Renal pelvis (tissue), 4 donors: ENCODE measurements around the gene GFPT2. TPM values are rescaled to one million over a fixed set of nuclear protein-coding genes. Genes with fewer than 3 reads are reported as not detected.
"Not testable (repeated sequence)": the region's sequence is repeated elsewhere in the genome, so short reads cannot be mapped to it uniquely, and the experiment has no call there.

ENCODE experiments used
- DNase-seq: peaks from one replicate; pipeline ENCODE4 v3.0.0-alpha.2; 2013
- polyA plus RNA-seq, 3 donors: library from polyadenylated mRNA; unstranded; fragments of 120-200 nt; gene quantifications; one replicate each; pipeline ENCODE4 v1.2.1, GENCODE V29; 2013; ENCODE audit not compliant: insufficient read length in 3 of 3

GFPT2 gene
- polyA plus RNA-seq, 3 donors, result 3.8 to 4.6 (median 4.4) TPM

DNA sequence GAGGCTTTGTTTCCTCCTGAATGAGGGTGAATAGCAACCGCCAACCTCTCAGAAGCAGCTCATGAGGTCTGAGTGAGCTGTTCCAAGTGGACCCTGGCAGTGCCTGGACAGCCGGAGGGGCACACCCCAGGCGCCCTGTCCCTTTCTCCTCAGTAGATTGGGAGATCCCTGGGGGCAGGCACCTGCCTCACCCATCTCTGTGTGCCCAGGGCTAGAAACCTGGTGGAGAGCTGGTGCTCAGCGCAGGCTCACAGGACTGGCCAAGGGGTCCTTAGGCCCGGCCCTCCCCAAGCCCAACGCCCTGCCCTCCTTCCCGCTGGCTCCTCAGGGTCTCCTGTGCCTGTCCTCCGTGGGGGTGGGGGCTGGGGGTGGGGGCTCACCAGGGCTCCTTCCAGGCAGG lies 46.3 kb downstream of the GFPT2 start:
- no peak for DNase-seq

DNA sequence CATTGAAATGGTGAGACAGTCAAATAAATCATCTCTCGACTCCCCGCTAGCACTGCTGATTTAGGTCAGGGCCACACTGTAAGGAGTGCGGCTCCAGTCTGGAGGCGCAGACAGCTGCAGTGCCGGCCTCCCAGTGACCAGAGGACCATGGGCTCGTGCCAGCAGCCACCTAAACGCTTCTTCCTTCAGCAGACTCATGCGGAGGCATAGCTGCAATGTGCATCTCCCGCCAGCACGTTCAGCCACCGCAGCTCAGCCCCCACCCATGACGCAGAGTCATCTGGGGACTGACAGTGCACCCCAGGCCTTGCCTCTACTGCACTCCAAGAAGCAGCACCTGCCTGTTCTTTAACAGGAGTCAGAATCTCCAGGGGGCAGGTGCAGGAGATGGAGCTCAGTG lies 47.7 kb downstream of the GFPT2 start:
- DNase-seq, result no peak

DNA sequence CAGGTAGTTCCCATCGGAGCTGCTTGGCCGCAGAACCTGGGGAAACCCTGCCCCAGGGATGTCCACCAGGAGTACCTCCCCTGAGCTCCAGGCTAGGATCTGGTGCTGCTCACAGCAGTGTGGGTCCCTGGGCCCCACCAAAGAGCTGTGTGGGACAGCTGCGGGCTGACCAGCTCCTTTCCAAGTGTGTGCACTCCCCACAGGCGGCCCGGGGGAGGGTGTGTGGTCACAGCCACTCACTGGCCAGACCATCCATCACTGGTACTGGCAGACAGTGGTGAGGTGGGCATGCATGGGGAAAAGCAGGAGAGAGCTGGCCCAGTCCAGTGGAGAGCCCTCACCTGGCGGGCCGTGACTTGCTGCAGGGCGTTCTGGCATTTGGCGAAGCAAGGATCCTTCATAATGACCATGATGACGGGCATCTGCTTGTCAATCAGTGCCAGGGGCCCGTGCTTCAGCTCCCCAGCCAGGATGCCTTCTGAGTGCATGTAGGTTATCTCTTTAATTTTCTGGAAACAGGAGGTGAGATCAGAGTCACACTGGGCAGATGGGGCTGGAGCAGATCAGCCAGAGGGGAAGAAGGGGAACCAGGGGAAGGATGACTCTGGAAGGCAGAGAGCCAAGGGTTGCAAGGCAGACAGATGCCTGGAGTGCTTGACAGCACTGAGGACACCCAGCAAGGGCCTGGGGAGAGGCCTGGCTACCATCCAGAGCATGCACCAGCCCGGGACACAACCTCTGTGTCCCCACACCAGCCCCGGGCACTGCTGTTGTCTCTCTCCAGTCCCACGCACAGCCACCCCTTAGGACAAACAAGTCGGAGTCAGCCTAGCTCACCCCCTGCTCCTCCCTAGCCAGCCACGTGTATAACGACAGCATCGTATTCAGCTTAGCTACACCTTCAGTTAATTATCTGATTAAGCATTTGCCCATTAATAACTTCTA lies 48.4 kb downstream of the GFPT2 start:
- no peak for DNase-seq

DNA sequence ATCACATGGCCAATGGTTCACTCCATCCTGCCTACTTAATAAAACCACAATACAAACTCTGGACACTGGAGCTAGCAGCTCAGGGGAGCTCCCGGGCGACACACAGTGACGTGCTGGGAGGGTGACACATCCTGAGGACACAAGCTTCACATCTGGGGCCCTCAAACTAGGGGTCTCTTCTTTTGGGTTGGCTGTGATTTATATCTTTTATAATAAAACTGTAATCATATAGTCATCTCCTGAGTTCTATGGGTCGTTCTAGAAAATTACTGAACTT lies 49.2 kb downstream of the GFPT2 start:
- DNase-seq, result no peak

DNA sequence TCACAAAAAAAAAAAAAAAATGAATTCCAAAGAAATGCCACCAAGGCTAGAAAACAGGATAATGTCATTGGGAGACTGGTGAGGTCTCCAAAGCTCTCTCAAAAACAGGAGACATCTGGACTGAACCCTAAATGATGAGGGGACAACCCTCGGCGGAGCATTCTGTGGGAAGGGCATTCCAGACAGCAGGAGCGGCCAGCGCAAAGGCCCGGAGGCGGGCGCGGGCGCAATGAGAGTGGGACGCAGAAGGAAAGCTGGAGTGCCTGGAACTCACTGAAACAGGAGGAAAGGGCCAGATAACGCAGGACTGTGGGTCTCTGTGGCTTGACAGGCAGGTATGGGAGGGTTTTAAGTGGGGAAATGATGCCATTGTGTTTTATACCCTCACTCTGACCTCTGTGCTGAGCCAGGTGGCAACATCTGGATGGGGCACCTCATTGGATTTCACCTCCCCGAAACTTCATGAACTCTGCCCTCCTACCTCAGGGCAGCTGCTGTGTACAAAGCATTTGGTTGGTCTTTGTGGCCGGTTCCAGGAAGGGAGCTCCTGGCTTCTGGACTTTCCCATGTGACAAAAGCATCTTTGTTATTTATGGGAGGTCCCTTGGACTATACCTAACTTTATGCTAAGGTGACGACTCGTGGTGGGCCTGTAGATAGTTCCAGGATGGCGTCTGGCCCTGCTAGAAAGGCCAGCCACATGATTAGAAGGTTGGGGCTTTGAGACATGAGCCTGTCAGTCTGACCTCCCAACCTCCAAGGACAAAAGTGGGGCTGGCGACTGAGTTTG lies 49.7 kb downstream of the GFPT2 start:
- no peak for DNase-seq

DNA sequence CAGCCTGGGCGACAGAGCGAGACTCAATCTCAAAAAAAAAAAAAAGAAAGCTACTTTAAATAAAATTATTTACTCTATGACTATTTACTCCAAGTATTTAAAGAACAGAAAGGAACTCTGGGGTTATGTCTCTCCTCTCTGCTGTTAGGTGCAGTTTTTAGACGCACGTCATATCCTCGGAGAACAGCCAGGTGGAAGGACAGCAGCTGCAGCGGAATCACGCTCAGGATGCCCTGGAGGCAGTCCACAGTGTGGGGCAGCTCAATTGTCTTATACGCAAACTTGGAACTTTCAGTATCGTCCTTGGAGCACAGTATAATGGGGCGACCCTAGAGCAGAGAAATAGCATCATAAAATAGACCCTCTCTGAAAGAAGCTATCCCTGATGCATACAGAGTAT lies 50.9 kb downstream of the GFPT2 start:
- no peak for DNase-seq

DNA sequence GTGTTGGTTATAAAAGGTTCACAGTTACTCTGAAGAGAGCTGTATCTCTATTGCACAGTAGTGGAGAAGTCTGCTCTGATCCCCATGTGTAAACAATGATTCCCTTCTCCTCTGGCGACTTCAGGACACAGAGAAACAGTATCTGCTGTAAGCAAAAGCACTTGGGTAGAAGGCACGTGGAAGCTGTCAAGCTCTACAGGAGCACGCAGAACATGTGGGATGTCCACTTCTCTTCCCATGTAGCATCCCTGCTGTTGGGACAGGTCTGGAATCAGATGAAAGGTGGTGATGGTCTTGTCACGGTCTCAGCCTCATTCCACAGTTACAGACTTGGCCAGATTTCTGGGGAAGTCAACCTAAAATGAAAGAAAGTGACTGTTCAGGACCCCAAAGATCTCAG lies 51.9 kb downstream of the GFPT2 start:
- no peak for DNase-seq

DNA sequence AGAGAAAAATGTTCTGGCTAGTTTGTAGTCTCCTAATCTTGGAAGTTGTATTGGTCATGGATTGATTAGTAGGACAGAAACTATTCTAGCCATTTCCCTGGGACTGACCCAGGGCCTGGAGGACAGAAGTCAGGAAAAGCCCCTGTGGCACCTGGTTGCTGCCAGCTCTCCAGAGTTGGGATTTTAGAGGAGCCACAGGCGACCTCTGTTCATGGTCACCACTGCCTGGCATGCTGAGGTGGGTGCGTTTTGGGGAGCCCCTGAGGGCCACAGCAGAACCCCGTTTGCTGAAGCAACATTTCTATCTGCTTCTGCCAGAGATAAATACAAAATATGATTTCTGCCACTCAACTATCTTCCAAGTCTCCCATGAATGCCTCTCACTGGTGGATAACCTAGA lies 53.6 kb downstream of the GFPT2 start:
- no peak for DNase-seq

DNA sequence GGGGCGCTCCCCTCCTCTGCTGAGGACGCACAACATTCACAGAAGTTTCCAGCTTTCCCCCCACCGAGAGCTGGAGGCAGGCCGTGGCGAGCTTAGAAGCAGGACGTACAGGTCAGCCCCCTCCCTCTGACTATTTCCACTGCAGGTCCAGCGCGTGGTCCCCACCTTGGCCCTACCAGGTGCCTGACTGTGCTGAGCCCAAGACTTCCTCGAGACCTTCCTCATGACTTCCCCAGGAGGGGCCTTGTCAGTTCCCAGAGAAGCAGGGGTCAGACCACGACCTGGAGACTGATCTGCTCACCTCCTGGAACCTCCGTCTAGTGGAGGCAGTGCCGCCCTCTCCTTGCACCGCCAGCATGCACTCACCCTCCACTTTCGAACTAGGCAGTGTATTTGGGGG lies 54.1 kb downstream of the GFPT2 start:
- DNase-seq, result not testable (repeated sequence)

DNA sequence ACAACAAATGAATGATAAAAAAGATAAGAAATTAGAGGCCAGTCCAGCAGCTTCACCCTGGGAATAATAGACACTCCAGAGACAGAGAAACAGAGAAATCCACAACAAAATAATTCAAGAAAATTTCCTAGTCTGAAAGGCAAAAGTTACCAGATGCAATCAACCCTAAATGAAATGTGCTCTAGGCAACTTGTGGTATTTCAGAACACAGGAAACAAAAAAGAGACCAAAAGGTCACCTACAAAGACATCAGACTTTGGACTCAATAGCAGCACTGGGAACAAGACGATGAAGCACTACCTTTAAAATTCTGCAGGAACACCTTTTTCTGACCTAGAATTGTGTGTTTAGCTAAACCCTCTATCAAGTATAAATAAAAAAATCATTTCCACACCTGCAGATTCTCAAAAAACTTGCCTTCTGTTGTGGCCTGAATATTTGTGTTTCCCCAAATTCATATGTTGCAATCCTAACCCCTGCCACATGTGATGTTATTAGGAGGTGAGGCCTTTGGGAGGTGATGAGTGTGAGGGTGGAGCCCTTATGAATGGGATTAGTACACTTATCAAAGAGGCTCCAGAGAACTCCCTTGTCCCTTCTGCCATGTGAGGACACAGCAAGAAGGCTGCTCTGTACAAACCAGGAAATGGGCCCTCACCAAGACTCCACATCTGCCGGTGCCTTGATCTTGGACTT lies 55.4 kb downstream of the GFPT2 start:
- no peak for DNase-seq

DNA sequence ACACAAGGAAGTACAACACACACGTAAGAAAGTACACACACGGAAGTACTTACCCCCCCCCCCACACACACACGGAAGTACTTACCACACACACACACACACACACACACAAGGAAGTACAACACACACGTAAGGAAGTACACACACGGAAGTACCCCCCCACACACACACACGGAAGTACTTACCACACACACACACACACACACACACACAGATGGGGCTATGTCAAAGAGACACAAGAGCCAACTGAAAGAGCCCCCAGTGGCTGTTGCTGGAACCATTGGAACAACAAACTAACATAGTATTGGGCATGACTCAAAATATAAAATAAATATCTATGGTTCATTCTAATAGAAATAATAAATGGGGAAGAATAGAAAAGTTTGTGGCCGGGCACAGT lies 56.4 kb downstream of the GFPT2 start:
- DNase-seq, result no peak

DNA sequence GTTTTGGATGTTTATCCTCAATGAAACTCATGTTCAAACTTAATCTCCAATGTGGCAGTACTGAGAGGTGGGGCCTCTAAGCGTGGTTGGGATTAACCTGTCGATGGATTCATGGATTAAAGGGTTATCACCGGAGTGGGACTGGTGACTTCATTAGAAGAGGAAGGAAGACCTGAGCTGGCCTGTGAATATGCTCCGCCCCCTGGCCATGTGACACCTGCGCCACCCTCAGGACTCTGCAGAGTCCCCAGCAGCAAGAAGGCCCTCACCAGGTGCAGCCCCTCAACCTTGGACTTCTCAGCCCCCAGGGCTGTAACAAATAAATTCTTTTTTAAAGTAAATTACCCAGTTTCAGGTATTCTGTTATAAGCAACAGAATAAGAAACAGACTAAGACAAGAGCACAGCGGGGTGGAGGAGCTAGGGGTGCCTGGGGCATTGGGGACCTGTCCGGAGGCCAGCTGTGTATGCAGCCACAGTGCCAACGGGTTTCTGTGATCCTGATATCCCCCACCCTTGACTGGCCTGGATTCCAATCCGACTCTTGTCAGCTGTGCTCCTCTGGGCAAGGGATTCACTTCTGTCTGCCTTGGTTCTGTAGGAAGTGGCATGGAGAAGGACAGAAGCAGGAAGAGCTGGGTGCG lies 58.1 kb downstream of the GFPT2 start:
- no peak for DNase-seq

DNA sequence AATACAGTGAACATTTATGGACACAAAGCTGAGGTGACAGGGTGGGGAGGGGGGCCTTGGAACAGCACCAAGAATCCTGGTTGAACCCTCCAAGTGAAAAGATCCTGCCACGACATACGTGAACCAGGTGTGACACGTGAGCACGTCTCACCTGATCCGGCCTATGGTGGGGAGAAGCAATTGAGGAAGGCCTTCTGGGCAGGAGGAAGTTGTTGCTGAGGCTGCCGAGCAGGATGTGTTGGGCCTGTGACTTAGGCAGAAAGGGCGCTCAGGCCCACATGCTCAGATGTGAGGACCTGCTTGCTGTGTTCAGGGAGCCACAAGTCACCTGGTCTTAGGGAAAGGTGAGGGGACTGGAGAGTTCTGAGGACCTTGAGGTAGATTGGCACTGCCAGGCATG lies 58.7 kb downstream of the GFPT2 start:
- DNase-seq, result no peak

DNA sequence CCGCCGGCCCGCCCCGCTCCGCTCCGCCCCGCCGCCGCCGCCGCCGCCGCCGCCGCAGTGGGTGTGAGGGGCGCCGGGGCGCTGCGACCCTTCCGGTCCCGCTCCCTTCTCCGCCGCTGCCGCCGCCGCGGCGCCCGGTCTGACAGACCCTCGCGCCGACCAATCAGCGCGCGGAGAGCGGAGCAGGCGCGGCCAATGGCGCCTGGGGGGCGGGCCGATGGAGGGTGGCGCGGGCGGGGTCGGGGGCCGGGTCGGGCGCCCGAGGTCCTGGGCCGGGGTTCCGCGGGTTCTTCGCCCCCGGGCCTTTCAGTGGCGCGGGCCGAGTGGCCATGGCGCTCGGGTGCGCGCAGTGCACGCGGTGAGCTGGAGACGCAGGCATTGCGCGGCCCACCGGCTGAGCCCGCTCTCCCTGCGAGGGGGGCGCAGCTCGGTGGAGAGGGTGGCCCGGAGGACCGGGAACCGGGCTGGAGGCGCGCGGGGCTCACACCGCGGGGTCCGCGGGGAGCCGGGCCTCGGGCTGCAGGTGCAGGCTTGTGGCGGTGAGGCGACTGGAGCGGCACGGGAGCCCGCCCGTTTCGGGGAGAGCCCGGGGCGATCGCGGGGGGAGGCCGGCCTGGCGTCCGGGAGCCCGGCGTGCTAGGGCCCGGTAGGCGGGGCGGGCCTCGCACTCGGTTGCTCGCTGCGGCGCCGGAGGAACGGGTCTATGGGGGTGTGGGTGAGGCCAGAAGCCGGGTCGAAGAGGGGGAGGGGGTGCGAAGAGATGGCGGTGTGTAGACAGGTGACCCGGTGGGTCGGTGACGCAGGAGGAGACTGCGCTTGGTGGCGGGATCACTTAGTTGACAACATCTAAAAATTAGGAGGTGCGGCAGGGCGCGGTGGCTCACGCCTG lies 60.9 kb downstream of the GFPT2 start, which contains the start of gene MAPK9:
MAPK9 (minus strand) TSS at position 141 of the 889 bp plus-strand sequence. CDS start 11,522 bp downstream, outside the sequence.
- DNase-seq, result peak; percentile 88

DNA sequence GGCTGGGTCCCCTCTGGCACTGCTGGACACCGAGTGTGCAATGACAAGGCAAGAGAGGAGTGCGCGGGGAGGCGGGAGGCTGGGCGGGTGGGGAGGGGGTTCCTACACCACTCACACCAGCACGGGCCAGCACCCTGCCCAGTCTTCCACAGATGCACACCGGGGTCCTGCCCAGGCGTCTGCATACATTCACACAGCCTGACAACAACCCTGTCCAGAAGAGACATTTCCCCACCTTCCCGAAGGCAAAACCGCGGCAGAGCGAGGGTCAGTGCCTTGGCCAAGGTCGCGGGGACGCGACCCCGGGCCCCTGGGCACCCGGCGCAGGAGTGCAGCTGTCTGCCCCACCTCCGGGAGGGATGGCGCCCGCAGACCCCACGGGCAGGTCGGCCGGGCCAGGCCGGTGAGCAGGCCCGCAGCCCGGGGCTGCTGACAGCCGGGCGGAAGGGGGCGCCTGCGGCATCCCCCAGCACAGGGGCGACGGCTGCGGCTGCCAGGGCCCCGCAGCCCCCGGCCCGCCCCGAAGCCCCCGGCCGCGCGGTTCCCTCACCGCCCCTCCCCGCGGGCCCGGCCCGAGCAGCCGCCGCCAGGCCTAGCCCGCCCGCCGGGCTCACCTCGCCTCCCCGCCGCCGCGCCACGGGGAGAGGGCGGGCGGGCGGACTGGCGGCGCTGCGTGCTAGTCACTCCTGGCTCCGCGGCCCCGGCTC lies 61.7 kb downstream of the GFPT2 start:
- no peak for DNase-seq

DNA sequence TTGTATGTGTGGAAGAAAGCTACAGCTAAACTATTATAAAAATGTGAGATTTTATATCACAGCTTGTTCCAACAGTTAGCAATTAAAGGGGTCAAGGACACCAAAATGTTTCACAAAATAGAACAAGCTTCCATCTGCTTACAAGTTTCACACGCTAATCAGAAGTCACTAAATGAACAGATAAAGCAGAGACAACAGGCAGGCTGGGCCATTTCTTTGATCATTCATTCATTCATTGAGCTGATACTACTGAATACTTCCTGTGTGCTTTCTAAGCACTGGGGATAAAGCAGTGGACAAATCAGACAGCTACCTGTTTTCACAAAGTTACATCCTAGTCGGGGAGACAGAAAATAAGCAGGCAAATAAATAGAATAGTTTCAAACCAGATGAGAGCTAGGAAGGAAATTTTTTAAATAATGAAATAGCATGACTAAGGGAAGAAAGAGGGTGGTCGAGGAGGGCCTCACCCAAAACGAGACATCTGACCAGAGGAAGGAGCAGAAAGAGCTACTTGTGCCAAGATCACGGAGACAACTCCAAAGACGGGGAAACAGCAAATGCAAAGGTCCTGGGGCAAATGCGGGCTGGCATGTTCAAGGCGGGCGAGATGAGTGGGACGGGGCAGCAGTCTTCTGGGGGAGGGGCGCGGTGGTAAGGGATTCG lies 62.4 kb downstream of the GFPT2 start:
- DNase-seq, result no peak

DNA sequence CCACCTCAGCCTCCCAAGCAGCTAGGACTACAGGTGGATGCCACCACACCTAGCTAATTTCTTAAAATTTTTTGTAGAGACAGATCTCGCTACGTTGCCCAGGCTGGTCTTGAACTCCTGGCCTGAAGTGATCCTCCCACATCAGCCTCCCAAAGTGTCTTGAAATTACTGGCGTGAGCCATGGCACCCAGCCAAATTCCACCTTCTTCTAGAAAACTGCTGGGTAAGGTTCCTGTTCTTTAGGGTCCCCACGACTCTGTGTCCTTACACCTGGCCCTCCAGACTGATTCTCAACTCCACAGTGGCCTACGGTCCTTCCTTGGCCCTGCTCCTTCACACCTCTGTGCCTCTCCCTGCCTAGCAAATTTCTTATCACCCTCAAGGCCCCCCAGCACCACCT lies 63.2 kb downstream of the GFPT2 start:
- DNase-seq, result no peak

DNA sequence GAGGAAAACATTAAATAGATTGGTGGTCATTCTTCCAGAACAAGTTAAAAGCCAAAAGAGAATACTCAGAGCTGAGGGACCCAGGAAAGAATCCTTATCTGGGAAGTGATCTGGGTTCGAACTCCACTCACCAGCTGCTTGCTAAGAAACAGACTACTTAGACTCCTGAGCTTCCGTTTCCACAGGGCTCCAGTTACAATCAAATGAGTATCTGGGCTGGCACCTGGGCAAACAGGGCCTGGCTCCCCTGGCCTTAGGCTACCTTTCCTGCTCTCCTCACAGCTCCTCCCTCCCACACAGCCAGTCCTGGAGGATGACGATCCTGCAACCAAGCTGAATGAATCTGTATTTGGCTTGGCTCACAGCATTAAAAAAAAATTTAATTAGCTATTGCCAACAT lies 63.7 kb downstream of the GFPT2 start:
- DNase-seq, result no peak

DNA sequence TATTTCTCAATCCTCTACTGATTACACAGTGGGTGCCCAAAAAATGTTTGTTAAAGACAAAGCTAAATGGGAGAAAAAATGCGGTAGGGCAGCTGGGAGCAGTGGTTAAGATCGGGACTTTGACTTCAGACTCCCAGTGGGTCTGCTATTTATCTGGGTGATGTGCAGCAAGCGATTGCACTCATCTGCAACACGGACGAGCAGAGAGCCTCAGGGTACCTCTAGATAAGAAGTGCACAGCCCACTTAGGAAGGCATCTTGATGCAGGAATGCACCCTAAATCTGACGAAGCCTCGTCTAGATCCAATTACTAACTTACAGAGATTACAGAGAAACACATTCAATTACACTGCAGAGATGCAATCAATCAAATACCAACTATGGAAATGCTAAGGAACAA lies 65.3 kb downstream of the GFPT2 start:
- DNase-seq, result no peak

DNA sequence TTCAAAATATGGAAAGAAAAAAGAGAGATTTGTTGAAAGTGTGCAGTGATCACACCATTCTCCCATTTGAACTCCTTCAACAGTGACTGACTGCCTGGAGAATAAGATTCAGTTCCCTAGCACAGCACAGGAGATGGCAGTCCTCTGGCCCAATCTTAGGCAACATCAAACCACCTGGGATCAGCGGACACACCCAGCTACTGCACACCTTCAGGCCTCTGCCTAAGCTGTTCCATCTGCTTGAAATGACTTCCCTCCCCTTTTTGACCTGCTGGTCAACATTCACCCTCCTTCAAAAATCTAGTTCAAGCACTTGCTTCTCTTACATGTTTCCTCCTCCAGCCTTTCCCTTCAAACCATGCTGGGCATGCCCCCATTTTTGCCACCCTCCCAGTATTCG lies 65.7 kb downstream of the GFPT2 start:
- DNase-seq, result no peak
